Activated CD4-positive, alpha-beta T cell treated with anti-CD3 and anti-CD28 coated beads, Interleukin-2, amount 50 U/mL, for 4 hours (primary cell): ENCODE measurements around the gene GNAI2.

Experiments
- DNase-seq, 2 experiments: peaks; one replicate each; pipeline ENCODE4 v3.0.0-alpha.2; 2020

The GNAI2 gene

GRCh38 chr3:50235716-50236483, at the start of gene GNAI2:
GNAI2 (plus strand) TSS chr3:50236204; CDS start chr3:50236336, 132 bp downstream.
- peak; percentile 99 for DNase-seq

GRCh38 chr3:50187750-50188149, 48.3 kb upstream of the GNAI2 start:
- no peak for DNase-seq

- DNase-seq, result no peak
These were observed 46.7 kb upstream of the GNAI2 start for GRCh38 chr3:50189274-50189673.

- no peak for DNase-seq
These were observed 46.0 kb upstream of the GNAI2 start for GRCh38 chr3:50189989-50190388.

GRCh38 chr3:50190936-50191660, 44.9 kb upstream of the GNAI2 start, which contains the start of gene GNAT1:
GNAT1 (plus strand) TSS chr3:50191610; CDS start chr3:50191726, 116 bp downstream.
- DNase-seq, result no peak

GRCh38 chr3:50192124-50192523, 43.9 kb upstream of the GNAI2 start:
- no peak for DNase-seq

GRCh38 chr3:50192689-50193141, 43.3 kb upstream of the GNAI2 start:
- peak; percentile 82 to 88 for DNase-seq

GRCh38 chr3:50193286-50193685, 42.7 kb upstream of the GNAI2 start:
- DNase-seq, result no peak

- DNase-seq, result no peak
These were observed 42.3 kb upstream of the GNAI2 start for GRCh38 chr3:50193746-50194127.

GRCh38 chr3:50194128-50194902, 41.7 kb upstream of the GNAI2 start:
- peak; percentile 91 to 92 for DNase-seq

GRCh38 chr3:50194903-50195500, 41.0 kb upstream of the GNAI2 start:
- peak; percentile 26 to 28 for DNase-seq

GRCh38 chr3:50195501-50196252, 40.3 kb upstream of the GNAI2 start:
- DNase-seq, result no peak

- no peak for DNase-seq
These were observed 39.7 kb upstream of the GNAI2 start for GRCh38 chr3:50196253-50196801.

GRCh38 chr3:50201573-50202315, 34.3 kb upstream of the GNAI2 start:
- DNase-seq, result no peak

GRCh38 chr3:50202353-50203112, 33.5 kb upstream of the GNAI2 start:
- no peak for DNase-seq

- no peak for DNase-seq
These were observed 32.7 kb upstream of the GNAI2 start for GRCh38 chr3:50203113-50203808.

- no peak for DNase-seq
These were observed 31.9 kb upstream of the GNAI2 start for GRCh38 chr3:50203809-50204803.

GRCh38 chr3:50204804-50205412, 31.1 kb upstream of the GNAI2 start, which contains the start of gene SLC38A3:
SLC38A3 (plus strand) TSS chr3:50205271; CDS start chr3:50214200, 8,929 bp downstream.
- no peak for DNase-seq
